ENCODE data around the gene DYRK1A.
"Not testable (repeated sequence)": the region's sequence is repeated elsewhere in the genome, so short reads cannot be mapped to it uniquely, and the experiment has no call there.

DYRK1A gene

GRCh38 chr21:37531431-37531932 is 164.9 kb downstream of the DYRK1A start:
- DNase-seq = no peak

GRCh38 chr21:37532868-37533780 is 166.6 kb downstream of the DYRK1A start:
- no peak for DNase-seq

GRCh38 chr21:37534431-37534830 is 167.9 kb downstream of the DYRK1A start:
- no peak for DNase-seq

GRCh38 chr21:37535130-37535529 is 168.6 kb downstream of the DYRK1A start:
- DNase-seq = no peak

- no peak for DNase-seq
Measured at GRCh38 chr21:37535672-37536071, 169.1 kb downstream of the DYRK1A start.

- no peak for DNase-seq
Measured at GRCh38 chr21:37536616-37537278, 170.2 kb downstream of the DYRK1A start.

- DNase-seq = no peak
Measured at GRCh38 chr21:37537391-37537996, 170.9 kb downstream of the DYRK1A start.

GRCh38 chr21:37538971-37539590 is 172.5 kb downstream of the DYRK1A start:
- no peak for DNase-seq

GRCh38 chr21:37541128-37541527 is 174.6 kb downstream of the DYRK1A start:
- not testable (repeated sequence) for DNase-seq

- DNase-seq = no peak
Measured at GRCh38 chr21:37542512-37542911, 175.9 kb downstream of the DYRK1A start.

GRCh38 chr21:37546299-37546908 is 179.8 kb downstream of the DYRK1A start:
- no peak for DNase-seq

GRCh38 chr21:37546949-37547614 is 180.5 kb downstream of the DYRK1A start:
- no peak for DNase-seq

- no peak for DNase-seq
Measured at GRCh38 chr21:37547615-37548200, 181.1 kb downstream of the DYRK1A start.

- DNase-seq = no peak
Measured at GRCh38 chr21:37548521-37548981, 182.0 kb downstream of the DYRK1A start.

- not testable (repeated sequence) for DNase-seq
Measured at GRCh38 chr21:37549730-37550129, 183.2 kb downstream of the DYRK1A start.

- DNase-seq = no peak
Measured at GRCh38 chr21:37550157-37550556, 183.6 kb downstream of the DYRK1A start.

- DNase-seq = no peak
Measured at GRCh38 chr21:37550618-37551330, 184.2 kb downstream of the DYRK1A start.

GRCh38 chr21:37551331-37551992 is 184.9 kb downstream of the DYRK1A start:
- no peak for DNase-seq

GRCh38 chr21:37551993-37552355 is 185.4 kb downstream of the DYRK1A start:
- DNase-seq = no peak

GRCh38 chr21:37552496-37553029 is 186.0 kb downstream of the DYRK1A start:
- DNase-seq = no peak

Measured in AML-193 (cell line).